GM19239 (cell line): ENCODE results near the gene KIRREL3.

Experiments
- DNase-seq: peaks from one replicate; pipeline ENCODE4 v3.0.0; 2011; ENCODE audit warnings: low spot score; ENCODE audit not compliant: insufficient read length
- FAIRE-seq: peaks from 2 replicates; lab custom pipeline; 2011; peaks lifted over from hg19 to GRCh38; lab: Jason Lieb, UNC

Gene KIRREL3

DNA sequence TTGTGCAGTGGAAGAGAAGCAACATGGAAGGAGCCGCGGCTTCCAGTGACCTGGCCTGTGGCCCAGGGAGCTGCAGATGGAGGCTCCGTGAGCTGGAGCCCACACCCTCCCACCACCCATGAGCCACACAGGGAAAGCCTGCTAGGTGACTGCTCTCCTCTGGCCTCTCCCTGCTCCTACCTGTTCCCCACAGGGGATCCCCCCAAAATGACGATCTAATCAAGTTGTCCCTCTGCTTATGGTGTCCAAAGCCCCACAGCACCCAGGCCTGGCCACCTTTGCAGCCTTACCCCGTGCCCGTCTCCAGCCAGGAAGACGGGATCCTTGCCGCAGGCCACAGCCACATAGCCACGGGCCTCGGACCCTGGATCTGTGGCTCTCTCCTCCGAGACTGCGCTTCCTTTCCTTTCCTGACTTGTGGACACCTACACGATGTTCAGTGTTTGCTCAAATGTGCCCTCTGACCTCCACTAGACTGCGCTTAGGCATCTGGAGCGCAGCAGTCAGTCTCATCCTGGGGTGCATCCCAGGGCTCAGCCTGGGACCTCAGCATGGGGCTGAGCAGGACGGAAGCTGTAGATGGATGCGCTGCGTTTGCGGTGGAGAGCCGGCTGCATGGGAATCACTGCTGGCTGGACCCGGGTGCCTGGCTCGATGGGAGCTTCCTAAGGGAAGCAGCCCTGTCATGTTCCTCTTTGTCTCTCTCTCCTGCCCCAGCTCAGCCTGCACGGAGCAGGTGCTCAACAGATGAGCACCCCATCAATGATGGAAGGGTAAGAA, 511.8 kb downstream of the KIRREL3 start:
- DNase-seq (no peak), FAIRE-seq (no peak)

DNA sequence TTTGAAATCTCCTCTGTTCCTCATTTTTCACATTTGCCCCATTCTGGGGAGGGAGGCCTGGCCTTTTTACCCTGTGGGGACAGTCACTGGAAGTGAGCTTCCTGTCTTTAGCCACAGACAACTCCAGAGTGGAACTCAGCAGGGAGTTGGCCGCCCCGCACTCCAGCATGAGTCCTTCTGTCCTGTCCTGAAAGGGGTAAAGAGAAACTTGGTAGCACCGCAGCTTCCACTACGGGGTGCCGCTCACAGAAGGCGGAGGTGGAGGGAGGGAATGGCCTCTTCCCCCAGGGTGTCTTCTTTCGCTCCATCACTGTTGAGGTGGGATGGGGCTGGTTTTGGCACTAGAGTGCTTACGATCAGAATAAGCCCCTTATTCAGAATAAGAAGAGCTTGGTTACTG, 512.9 kb downstream of the KIRREL3 start:
- DNase-seq, result no peak
- FAIRE-seq, result no peak

DNA sequence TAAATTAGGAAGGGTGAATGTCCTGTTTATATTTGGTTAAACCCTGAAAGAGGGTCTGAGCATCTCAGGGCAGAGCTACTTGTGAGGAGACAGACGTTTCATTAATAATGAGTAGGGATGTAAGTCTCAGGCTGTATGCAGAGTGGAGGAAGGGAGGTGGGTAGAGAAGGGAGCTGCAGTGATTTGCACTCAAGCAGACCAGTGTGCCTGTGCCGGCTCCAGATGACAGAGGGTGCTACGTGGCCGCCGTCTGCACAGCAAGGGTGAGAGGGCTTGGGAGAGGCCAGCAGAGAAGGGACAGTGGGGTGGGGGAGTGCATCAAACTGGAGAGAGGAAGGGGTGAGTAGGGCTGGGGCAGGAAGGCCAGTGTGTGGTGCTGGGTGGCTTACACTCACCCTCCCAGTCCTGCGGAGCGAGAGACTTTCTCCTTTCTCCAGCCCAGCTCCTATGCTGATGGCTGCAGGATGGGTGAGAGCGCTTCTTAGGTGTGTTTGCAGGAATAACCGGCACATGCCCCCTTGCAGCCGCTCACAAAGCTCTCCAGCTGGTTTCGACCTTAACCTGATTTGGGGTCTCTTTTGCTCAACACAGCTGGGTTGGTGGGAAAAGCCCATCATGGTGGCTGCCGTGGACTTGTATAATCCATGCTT, 514.5 kb downstream of the KIRREL3 start:
- FAIRE-seq, result no peak
- no peak for DNase-seq

DNA sequence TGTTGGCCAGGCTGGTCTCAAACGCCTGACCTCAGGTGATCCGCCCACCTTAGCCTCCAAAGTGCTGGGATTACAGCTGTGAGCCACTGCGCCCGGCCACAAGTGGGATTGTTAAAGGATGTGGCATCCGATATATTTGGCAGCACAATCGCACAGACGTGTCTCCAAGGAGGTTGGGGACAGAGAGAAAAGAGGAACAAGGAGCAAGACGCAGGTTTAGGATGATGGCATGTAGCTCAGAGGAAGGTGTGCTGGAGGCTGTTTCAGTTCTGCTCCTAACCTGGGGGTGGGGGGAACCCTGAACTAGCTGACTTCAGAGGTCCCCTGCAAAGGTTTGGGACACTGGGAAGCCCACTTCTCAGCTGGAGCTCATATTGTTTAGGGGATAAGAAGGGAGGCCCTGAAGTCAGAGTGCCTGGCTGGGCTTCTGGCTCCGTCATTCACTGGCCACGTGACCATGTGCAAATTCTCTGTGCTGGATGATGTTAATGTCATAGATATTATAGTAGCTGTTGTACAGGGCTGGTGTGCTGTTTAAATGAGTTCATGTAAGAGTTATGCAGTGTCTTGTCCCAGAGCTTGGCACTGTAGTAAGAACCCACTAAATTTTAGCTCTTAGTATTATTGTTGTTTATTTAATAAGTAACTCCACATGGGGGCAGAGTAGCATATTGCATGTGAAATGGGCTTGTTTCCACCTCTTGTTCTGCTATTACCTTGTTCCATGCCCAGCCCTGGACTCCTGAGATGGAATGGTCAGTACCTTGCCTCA, 515.4 kb downstream of the KIRREL3 start:
- FAIRE-seq (no peak), DNase-seq (no peak)

DNA sequence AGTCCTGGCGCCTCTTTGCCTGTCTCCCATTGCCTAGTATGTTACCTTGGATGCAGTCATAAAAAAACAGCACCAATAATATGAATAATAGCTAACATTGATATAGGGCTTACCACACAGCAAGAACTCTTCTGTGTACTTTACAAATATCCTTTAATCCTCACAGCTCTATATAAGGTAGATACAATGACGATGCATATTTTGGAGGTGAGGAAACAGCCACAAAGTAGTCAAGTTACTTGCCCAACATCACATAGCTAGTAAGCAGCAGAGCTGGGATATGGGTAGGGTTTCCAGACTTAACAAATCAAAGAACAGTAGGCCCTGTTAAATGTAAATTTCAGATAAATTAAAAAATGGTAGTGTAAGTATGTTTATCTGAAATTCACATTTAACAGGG, 516.3 kb downstream of the KIRREL3 start:
- DNase-seq (no peak), FAIRE-seq (no peak)

DNA sequence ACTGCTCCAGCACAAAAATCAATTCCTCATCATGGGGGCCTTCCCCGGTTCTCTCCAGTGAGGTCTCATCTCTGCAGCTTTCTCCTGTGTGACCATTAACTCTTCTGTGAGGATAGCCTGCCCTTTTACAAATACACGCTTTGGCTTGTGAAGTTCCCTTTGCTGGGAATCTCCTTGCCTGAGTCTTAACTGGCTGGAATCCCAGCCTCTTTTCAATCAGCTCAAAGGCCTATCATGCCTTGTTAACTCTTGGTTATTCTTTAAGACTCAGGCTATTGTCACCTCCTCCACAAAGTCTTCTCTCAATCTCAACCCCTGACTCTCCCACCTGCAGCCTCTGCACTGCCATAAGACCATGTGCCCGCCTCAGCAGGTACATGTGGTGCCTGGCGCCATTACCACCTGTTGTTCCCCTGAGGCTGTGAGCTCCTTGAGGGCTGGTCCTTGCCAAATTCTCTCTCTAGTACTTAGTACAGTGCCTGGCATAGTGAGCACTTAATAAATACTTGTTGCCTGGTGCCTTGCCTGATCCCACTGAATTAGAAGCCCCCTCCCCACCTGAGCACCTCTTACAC, 516.9 kb downstream of the KIRREL3 start:
- no peak for FAIRE-seq

DNA sequence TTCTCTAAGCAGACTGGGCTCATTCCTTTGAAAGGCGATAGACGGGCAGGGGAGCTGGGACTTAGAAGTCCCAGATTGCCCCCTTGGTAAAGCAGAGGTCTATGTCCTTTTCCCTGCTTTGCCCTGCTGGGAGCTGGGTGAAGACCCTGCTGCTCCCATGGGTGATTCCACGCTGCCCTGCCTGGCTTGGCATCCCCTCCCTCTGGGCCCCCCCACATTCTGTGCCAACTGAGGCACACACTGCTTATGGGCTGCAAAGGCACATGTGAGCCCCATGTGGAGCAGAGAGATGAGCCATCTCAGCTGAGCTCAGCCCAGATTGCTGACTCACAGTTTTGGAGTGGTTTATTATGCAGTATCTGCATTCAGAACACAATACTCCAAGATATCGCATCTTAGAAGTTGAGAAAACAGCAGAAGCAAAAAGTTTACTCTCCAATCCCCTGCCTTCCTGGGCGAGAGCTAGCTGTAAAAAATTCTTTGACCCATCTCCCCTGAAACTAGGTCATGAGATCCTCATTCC, 517.9 kb downstream of the KIRREL3 start:
- no peak for FAIRE-seq
- no peak for DNase-seq

More for the DNA sequence above, 516.9 kb downstream of the KIRREL3 start:
- no peak for DNase-seq

DNA sequence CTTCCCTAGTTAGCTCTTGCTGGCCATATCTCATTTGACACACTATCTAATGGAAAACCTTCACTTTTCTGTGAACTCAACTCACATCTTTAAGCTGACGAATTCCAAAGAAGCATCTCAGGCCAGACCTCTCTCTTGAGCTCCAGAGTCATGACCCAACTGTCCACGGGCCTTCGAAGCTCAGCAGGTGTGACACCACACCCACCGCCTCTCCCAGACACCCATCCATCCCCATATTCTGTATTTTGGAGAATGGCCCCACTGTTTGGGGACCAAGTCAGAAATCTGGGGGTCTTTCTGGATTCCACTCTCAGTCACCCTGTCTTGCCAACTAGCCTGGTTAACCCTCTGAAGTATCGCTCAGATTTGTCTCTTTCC, 519.3 kb downstream of the KIRREL3 start:
- no peak for DNase-seq
- no peak for FAIRE-seq

DNA sequence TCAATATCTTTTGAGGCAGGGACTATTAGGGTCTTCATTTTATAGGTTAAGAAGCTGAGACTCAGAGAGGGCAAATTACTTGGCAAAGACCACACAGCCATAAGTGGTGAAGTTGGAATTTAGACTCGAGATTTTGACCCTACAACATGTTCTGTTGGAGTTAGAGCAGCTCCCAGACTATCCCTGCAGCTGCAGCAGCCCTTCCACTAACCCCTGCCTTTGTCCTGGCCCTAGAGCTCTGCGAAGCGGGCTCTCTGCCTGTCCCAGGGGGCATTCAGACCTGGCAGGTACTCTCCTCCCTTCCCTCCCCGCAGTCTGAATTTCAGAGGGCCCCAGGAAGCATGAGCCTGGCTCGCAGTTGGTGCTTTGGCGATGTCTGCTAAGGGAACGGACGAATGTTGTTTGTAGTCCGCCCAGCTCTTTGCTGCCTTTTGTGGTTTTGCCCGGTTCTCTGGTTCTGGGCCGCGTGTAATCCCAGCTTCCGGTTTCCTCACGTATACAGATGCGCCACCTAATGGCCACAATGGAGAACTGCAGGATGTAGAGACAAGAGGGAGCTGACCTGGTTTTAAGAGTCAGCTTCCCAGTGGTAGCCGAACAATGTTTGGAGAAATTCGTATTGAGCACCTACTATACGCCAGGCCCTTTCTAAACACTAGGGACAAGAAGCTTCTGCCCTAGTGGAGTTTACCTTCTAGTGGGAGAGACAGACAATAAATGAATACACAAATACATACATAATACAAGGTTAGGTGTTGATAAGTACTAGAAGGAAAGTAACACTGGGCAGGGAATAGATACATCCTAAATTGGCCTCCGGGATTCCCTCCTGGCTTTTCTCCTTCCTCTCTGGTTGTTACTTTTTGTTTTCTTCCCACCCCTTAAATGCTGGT, 519.9 kb downstream of the KIRREL3 start:
- FAIRE-seq, result peak; percentile 97
- DNase-seq, result peak; percentile 85

DNA sequence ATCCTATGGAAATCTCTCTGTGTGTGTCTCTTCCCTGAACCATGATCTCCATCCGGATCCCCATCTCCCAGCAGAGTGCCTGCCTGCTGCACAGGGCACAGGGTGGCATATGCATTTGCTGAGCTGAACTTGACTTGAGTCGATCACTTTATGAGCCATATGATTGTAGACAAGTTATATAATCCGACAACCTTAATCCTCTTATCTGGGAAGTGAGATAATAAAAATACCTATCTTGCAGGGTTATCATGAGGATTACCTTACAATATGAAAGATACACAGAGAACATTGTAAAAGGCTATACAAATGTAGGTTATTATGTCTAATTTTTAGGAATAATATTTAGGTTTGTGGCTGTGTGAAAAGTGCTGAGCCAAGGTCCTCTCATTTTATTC, 520.6 kb downstream of the KIRREL3 start:
- FAIRE-seq, result no peak
- no peak for DNase-seq

DNA sequence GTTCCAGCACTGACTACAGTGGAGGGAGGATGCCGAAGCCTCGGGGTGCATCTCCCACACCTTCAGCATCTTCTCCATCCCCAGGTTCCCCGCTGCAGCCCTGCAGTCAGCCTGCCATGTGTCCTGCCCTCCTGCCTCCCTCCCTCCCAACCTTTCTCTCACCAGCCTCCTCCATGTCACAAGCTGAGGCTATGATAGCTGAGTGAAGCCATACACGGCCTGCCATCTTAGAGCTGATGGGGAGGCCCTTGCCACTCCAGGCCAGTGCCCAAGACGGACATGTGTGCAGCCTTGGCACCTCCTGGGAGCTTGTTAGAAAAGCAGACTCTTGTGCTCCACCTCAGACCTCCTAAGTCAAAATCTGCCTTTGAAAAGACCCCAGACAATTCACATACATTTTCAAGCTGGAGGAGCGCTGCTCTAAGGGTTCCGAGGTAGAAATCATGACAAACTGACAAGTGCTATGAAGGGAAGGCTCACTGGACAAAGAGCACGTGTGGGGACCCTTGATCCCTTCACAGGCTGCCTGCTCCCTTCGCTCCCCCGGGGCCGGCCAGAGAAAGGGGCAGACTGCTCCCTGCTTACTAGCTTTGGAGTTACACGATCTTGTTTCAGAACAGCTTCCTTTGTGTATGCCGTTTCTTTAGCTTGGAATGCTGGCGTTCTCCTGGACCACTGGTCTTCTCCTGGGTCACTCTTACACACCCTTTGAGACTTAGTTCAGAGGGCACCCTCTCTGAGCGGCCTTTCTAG, 521.2 kb downstream of the KIRREL3 start:
- FAIRE-seq, result no peak
- no peak for DNase-seq

DNA sequence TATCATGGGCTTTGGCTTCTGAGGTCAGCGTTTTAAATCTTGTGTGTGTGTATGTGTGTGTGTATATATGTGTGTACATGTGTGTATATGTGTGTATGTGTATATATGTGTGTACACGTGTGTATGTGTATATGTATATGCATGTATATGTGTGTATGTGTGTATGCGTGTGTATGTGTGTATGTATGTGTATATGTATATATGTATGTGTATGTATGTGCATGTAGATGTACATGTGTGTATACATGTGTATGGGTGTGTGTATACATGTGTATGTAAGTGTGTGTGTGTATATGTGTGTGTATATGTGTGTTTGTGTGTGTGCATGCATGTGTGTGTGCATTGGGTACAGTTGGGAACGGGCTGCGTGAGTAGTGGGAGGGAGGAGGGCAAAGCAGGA, 522.1 kb downstream of the KIRREL3 start:
- DNase-seq (no peak), FAIRE-seq (no peak)

DNA sequence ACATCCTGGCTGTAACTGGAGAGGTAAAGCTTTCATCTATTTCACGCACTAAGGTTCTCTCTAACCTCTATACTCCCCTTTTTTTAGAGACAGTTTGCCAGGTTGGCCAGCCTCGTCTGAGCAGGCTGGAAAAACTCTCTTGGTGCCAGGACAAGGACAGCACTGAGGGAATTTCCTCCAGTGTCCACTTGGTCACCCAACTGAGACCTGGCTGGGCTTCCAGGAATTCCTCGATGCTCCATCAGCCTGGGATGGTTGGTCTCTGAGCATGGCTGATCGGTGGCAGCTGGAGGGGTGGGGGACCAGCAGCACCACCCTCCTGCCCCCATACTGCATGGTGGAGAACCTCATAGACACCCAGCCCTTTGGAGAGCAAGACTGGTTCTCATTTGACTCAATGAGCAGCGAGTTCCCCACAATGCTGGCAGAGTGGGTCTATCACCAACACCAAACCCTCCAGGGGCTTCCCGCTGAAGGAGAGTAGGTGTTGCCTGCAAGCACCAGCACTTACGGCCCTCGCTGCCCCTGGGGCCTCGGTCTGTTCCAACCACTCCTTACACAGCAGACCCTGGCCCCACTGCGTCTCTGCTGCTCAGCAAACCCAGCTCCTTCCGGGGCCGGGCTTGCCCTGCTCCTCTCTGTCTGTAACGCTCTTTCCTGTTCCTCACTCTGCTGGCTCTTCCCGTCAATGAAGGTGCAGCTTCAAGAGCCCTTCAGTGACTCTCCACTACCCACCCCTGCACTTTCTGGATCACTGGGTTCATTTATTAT, 522.9 kb downstream of the KIRREL3 start:
- FAIRE-seq (no peak), DNase-seq (no peak)

DNA sequence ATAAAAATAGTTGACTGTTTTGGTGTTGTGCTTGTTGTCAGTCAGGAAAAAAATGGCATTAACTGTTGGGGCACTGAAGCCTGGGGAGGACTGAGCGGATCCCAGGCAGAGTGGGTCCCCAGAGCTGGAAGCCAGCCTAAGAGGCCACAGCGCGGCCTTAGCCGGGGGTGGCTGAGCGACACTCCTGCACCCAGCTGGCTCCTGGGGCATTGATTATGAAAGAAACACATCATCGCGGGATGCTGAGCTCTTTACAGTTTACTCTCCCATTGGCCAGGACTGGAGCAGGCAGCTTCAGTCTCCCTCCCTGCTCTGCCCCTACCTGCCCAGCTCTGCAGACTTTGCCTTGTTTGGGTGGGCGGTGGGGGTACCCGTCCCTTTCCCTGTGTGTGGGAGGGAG, 523.6 kb downstream of the KIRREL3 start:
- DNase-seq (no peak), FAIRE-seq (no peak)

DNA sequence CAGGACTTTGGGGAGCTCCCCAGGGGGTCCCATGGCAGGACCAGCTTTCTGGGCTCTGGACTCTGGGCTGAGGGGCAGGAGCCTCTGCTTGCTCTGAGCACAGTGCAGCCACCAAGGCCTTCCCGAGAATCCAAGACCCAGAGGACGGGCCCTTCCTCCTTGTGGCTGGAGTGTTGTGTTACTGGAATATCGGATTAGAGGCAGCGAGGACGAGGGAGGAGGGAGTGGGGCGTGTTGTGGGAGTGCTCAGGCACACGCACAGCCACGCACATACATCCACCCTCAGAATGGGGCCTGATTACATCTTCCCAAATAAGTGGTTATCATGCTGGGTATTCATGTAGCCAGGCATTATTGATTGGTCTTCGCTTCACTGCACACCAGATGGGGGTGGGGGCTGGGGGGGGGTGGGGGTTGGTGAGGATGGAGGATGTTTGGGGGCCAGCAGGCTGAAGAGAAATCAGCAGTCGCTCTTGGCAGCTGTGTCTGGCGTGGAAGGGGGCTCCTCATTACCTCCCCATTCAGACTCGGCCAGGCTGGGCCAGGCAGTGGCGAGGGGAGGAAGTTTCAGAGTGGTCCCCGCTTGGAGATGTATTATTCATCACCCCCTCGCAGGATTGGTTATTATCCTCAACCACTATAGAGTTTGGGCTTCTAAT, 524.2 kb downstream of the KIRREL3 start:
- DNase-seq, result no peak
- no peak for FAIRE-seq

DNA sequence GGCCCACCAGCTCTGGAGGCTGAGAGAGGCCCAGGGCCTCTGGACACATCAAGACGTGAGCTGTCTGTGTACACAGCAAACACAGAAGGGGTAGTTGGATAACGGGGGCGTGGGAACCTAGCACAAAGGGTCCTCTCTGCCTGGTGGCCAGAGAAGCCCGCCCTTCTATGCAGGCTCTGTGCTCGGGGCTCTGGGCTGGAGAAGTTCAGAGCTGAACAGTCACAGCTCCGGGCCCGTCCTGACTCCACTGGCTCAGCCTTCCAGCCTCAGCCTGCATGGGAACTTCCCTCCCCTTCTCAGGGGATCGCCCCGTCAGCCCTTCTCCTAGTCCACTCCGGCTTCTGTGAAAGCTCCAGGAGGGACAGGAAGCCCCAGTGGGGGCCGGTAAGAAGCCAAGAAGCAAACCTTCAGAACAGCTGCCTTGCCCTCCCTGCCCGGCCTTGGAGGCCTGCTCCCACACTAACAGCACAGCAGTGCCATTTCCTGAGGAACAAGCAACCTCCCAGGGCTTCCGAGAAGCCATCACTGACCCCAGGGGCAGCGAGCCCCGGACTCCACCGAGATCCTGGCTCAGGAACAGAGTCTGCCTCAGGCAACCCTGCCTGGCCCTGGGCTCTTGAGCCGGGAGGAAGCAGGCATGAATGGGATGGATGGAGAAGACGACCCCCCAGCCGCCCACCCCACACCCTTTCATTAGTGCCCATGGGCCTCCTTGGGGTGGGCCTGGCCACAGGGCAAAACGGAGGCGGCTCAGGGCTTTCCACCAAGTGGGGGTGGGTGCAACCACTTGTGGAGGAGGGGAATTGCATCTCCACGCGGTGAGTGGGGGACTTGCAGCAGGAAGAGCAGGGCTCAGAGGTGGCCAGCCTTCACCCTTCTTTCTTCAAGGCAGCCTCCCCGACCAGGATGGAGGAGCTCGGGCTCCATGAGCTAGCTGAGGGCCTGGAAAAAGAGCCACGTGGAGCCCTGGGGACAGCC, 525.3 kb downstream of the KIRREL3 start:
- no peak for DNase-seq
- FAIRE-seq, result no peak

DNA sequence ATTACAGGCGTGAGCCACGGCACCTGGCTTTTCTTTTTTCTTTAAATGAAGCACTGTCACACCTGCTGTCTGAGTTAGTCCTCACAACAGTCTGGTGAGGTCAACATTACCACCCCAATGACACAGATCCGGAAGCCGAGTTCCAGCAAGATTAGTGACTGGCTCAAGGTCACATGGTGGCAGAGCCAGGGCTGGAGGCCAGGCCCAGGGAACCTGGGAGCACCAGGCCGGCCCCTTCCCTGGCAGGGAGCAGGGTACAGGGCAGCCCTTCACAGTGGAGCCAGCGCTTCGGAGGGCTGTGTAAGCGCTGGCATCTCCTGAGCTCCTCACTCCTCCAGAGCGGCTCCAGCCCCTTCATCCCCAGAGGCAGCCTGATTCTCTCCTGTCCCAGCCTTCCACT, 526.4 kb downstream of the KIRREL3 start:
- FAIRE-seq (no peak), DNase-seq (no peak)
